LHCN-M2 (cell line): ENCODE data around the gene EIF6. TPM values are rescaled to one million over a fixed set of nuclear protein-coding genes. Genes with fewer than 3 reads are reported as not detected.

Source experiments
- DNase-seq: peaks from one replicate; pipeline ENCODE4 v3.0.0-alpha.2; 2012; ENCODE audit warnings: low read depth
- total RNA-seq: library from RNA; depleted of rRNA; stranded (reverse); fragments of >200 nt; gene quantifications from 2 replicates; pipeline ENCODE4 v1.2.3, GENCODE V29; 2014

Gene EIF6
- total RNA-seq, 1 experiment from 2014 or later: 265 TPM

DNA sequence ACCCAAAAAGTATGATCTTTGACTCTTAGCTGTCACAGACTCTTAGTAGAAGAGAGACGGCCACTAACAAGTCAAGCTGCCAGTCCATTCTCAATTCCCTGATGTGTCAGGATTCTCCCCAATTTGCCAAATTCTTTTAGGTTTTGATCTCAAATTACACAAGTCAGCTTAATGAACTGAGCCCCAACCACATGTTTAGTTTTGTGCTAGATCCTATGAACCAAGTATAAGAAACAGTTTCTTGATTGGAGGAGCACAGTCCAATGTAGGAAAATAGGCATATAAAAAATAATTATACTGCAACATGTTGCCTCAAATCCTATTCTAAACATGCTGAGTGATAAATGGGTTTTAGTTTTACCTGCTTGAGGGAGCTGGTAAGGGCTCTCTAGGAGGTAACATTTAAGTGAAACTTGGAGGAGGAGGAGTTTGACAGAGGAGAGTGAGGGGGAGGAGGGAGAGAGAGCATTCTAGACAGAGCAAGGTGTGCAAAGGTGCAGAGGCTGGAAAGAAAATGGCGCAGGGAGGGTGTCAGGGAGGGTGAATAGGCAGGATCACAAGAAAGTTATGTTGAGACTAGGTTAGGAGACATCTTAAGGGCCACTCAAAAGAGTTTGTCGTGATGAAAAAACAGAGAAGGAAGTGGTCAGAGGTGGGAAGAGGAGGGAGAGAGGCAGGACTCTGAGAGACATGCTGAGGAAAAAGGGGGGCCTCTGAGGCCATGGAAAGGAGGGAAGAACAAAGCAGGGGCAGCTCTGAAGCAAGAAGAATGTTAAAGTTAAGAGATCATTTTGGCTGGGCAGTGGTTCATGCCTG is 30.5 kb upstream of the EIF6 start:
- peak; percentile 64 for DNase-seq

DNA sequence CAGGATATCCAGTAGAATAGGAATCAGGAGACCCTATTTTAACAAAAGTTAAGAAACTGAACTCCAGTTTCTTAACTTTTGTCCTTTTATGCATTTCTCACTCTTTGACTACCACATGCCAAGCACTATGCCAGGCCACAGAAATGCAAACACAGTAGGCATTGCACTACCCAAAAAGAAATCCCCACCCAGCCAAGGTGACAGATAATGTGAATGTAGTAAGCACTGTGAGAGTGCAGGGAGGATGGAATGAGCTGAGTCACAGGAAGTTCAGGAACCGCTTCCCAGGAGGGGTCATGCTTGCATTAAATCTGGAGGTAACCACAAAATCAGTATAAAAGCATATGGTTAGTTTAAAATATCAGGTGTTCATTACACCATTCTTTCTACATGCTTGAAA is 27.7 kb upstream of the EIF6 start:
- peak; percentile 97 for DNase-seq

DNA sequence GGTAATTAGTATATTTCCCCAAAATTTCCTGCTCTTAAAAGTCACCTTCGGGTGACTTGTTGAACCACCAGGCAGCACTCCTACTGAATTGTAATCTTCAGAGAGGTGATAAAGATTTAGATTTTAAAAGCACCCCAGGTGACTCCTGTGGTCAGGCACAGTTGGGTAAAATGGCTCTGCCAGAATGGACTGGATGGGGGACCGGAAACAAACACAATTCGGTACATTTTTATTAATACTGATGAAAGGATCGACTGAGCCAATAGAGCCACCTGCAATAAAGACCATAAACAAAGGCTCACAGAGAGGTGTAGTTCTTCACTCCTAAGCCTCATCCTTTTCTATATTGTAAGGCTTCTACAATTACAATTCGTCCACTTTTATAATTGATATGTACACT is 27.2 kb upstream of the EIF6 start:
- DNase-seq: no peak

DNA sequence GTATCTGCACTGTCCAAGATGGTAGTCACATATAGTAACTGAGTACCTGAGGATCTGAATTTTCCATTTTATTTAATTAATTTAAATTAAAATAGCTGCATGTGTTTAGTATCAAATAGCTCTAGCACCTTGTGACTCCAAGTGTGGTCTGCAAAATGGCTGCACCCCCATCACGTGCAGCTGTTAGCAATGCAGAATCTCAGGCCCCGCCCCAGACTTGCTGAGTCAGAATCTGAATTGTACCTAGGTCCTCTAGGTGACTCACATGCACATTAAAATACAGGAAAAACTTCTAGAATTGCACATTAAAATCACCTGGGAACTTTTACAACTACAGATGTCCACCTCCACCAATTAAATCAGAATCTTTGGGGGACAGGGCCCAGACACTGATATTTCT is 26.8 kb upstream of the EIF6 start:
- peak; percentile 92 for DNase-seq

DNA sequence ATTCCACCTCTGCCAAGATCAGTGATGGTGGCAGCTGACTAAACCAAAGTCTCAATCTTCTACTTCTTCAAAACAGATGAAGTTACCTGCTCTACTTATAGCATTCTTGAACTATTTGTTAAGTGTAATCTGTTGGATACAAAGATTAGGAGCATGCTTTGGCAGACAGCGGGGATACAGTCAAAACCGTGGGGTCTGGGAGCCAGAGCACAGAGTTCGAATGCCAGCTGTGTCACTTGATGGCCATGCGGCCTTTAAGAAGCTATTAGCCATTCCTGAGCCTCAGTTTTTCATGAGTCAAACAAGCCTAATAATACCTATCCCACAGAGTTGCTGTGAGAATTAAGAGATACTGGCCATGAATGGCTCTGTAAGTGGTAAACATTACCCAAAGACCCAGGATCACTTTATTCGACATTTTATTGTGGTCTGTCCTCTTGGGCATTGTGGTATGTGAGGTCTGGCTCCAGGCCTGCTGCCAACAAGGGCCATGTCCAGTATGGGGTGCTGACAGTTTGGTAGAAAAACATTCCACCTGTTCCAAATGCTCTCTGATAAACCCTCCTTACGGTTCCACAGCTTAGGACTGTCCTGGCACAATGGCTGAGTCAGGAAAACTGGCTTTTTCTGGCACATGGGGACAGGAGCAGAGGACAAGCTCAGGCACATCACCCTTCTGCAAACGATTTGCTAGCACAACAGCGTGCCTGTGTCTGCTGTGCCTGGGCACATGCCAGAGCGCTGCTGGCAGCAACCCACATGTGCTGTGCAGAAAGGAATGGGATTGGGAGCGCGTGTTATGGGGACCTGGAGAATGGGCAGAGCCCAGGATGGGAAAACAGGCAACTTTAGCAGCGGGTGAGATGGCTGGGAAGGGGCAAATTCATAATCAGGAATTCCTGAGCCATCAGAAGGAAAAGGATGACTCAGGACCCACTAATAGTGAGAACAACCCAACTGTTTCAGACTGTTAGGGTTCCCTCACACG is 23.4 kb upstream of the EIF6 start:
- peak; percentile 99 for DNase-seq

DNA sequence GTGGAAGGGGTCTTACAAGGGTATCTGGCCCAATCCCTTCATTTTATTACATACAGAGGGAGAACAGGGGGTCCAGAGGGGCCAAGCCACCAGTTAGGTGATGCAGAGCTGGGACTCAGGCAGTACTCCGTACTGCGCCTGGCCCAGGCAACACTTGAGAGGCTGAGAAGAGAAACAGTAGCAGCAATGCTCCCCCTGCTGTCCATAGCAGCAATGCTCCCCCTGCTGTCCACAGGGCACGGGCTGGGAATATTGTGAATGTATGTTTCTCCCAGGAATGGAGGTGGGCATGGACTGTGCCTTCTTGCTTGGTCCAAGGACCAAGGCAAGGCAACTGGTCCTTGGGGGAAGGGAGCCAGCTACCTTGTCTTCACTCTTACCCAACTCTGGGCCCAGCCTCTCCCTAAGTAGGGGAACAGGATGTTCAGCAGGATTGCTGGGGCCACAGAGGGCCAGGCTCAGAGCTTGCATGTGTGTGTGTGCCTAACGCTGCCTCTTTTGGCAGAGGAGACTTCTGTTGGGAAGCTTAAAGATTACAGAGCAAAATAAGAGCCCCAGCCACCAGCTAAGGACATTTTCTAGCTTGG is 22.5 kb upstream of the EIF6 start:
- DNase-seq: peak; percentile 97

DNA sequence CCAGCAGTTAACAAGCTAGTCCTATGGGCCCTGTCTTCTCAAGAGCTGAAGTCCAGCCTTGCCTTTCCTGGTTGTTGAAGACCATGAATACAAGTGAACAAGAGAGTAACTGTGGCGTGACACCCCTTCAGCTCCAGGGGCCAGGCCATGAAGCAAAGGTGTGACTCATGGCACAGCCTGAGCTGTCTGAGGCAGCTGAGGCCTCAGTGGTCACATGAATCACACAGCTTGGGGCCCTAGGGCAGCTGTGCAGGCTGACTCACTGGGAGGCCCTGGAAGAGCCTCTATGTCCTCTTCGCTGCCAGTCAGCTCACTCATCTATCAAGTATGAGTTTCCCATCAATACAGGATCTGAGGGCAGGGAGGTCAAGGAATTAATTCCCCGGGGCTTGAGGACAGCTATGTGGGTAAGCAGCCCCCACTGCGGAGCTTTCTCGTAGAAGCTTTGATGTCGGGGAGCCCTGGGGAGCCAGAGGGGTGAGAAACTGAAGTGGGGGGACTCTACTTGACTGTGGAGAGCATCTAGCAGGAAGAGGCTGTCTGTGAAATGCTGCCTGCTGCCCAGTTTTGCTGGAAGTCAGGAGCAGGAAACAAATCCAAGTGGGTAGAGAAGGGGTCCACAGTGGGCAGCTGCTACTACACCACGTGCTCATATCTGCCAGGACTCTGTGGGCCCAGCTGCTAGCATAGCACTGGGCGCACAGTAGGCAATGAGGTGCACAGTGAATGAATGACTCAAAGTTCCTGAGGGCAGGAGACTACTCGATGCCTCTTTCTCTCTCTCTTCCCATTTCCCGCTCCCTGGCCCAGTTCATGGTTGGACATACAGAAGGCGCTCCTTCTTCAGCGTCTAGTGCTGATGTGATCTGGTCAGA is 21.3 kb upstream of the EIF6 start:
- peak; percentile 100 for DNase-seq

DNA sequence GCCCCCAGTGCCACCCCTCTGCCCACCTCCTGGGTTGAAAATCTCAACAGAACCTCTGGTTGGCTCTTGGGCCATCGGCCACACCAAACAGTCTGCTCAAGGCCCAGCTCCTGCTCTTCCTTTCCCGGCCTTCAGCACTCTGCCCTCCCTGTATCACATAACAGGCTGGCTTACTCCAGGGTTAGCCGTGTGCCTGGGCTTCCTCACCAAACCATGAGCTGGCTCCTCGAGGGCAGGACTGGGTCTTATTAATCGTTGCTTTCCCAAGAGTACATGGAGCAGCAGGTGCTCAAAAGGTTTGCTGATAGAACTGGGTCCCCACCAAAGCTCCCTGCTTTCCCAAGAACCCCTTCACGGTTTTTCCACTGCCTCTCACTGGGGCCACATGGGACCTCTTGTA is 20.4 kb upstream of the EIF6 start:
- peak; percentile 58 for DNase-seq

DNA sequence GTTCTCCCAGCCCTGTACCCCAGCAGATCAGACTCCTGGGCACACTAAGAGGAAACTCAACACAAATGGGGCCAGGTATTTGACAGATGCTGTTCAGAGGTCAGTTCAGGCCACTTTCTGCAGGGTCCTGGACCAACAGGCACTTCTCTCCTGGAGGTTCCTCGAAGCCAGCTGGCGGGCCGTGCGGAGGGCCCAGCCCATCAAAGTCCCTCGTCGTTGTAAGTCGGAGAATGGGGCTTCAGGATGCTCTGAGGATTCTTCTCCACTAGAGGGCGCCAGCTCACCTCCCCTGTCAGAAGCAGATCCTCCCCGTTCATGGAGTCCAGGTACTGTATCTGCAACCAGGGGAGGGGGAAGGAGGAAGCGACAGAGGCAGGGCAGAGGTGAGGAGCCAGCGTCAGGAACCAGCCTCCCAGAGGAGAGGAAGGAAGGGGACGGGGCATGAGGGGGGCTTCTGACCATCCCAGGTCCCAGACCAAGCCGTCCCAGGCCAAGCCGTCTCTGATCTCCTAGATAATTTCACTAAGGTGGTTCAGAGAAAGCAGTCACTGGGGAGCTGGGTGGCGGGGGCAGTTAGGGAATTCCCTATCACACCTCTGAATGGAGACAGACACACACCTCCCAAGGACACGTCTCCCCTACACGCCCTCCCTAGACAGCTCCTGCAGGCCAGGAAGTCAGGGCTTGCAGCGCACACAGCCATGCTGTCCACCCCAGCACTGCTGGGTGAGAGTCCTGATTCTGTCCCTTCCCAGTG is 19.3 kb upstream of the EIF6 start:
- peak; percentile 95 for DNase-seq

DNA sequence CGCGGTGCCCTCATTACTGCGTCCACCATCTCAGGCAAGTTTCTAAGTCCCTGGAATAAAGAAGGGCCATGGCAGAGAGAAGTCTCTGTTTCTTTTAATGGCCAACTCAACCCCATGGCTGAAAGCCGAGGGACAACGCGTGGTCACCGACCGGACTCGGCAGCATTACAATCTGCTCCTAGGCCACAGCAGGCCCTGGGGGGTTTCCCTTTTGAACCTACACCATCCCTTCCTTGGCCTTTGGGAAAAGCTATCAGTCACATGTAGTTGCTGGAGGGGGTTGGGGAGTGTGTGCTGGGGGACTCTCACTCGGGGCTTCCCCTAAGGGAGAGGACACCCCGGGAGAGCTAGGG is 18.8 kb upstream of the EIF6 start:
- no peak for DNase-seq

DNA sequence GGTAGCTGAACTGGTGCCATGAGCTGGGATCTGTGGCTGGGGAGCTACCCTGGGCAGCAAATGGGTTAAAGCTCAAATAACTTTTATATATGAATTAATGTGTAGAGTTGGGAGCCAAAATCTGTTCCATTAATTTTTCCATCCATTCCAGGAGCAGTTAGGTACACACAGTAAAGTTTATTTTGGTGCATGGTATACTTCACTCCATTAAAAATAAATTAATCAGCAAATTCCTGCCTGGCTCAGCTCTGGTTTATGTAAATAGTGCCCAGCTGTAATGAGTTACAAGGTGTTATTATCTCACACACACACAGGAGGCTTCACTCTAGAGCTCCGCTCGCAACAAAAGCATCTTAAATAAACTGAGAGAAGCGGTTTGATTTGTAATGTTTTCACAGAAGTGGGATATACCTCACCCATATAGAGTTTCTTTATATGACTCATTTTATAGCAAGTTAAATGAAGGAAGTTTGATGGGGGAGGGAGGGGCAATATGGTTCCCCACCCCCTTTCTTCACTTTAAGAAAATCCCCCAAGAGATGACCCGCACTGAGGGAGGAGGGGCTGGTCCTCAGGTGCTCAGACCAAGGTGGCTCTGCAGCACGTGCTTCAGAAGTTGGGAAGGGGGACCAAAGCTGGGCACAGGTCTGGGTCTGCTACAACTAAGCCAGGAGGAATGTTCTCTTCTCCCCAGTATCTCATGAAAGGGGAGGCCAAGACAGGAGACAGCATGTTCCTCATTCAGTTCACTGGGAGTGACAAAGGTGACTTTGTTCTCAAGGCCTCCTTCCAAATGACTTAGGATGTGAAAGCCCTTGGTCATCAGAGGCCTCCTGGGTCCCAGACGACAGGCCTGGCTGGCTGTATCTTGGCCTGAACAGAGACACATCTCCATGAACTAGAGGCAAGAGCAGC is 18.1 kb upstream of the EIF6 start:
- DNase-seq: peak; percentile 88

DNA sequence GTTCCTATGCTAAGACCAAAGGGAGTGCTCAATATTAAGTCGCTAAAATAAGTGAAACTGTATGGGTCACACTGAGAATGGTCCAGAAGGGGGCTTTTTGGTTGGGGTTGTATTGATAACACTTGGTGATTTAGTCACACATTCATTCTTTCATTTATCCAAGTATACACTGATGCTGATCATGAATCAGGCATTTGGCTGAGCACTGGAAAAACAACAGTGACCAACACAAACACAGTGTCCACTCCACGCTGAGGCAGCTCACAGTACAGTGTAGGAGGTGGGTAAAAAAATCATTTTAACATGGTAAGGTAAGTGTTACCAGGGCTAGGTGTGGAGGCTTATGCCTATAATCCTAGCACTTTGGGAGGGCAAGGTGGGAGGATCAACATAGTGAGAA is 16.9 kb upstream of the EIF6 start:
- DNase-seq: peak; percentile 26

DNA sequence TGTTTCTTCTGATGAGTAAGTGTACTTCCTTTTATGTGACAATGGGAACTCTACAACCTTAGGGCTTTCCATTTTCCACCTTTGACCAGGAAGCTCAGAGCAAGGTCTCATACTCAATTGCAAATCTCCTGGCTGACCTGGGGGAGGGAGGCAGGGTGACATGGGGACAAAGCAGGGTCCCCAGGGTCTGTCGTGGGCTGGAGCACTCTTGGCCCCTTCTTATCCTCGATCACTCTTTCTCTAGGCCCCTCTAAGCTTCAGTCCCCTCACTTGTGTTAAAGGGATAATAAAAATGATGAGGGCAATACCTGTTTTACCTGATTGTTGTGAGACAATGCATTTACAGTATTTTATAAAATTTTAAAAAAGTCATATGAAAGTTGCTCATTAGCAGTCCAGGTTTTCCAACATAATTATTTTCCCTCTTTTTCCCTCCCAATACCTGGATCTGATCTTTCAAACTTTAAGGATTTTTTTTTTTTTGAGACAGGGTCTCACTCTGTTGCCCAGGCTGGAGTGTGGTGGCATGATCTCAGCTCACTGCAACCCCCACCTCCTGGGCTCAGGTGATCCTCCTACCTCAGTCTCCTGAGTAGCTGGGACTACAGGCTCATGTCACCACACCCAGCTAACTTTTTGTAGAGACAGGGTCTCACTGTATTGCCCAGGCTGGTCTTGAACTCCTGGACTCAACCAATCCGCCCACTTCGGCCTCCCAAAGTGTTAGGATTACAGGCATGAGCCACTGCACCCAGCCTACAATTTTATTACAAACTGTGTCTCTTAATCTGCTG is 16.1 kb upstream of the EIF6 start:
- no peak for DNase-seq

DNA sequence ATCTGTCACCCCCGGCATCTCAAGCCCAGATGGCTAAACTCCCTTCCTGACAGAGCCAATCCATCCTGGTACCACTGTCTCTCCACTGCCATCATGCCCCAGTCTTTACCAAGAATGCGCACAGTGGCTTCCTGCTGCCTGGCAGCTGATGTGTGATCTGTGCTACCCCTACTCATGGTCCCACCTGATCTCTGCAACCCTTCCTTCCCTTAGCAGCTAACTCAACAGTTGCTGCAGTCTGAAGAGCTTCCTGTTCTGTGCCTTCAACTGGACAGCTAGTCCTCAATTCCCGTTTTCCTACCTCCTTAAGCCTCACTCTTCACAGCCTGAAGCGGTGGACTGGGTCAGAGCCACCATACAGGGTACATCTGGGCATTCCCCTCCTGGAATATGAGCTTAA is 15.2 kb upstream of the EIF6 start:
- DNase-seq: no peak

DNA sequence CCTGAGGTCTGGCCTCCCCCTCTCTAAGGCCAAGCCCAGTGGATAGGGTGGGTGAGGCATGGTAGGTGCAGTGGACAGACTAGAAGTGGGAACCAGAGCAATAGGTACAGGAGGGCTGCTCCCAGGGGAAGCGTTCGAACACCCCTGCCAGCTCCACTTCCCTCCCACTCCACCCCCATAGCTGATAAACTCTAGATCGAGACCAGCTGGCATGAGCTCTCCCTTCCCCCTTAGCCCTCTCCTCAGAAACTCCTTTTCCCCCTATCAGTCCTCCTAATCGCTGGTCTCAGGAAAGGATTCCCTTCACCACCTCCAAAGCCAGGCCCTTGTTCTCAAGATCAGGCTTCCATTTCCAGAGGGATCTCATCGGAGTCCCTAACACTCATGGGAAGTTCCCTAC is 13.7 kb upstream of the EIF6 start:
- no peak for DNase-seq

DNA sequence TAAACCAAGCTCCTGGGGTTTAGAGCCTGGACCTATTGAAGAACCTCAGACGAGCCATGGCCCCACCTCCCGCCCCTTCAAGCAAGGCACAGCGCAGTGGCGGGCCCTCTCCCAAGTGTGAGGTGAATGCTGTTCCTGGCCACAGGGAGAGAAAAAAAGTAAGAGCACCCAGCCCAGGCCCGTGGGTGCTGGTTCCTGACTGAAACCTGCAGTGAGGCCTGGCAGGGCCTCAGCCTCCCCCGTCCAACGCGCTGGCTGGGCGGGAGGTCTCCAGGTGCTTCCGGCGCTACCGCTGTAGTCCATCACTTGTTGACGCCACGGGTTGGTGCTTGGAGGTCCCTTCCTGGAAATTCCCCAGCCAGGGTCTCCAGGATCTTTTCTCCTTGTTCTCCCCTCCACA is 13.2 kb upstream of the EIF6 start:
- DNase-seq: no peak

DNA sequence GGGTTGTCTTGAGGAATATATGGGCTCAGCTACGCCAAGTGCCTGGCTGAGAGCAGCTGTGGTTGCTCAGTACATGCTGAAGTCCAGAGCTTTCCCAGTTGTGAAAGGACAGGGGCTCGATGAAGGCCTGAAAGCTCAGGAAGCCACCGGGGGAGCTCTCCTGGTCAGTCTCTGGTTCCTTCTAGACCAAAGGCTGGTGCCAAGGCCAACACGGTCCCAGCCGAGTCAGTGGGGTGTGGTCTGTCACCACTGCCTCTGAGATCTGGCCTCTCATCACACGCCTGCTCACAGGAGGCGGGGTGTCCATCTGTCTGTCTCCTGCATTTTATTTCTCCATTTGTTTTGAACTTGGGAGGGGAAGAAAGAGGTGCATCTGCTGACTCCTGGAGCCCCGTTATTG is 12.6 kb upstream of the EIF6 start:
- DNase-seq: peak; percentile 57

DNA sequence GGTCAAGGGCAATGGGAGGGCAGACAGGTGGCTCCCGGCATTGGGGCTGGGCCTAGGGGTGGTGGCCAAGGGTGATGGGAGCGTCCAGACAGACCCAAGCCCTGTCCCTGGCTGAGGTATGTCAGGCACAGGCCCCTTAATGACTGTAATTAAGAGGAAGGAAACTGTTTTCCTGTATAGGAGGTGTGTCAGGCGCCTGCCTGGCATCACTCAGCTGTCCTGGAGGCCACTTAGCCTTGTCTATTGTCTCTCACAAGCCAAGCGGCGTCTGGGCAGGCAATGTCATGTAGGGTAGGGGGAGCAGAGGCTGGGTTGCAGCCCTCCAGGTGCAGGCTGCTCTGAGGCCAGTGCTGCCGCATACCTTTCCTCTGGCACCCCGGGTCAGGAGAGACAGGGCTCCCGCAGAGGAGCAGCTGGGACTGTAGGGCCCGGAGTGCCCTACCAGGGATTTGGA is 11.6 kb upstream of the EIF6 start:
- no peak for DNase-seq

DNA sequence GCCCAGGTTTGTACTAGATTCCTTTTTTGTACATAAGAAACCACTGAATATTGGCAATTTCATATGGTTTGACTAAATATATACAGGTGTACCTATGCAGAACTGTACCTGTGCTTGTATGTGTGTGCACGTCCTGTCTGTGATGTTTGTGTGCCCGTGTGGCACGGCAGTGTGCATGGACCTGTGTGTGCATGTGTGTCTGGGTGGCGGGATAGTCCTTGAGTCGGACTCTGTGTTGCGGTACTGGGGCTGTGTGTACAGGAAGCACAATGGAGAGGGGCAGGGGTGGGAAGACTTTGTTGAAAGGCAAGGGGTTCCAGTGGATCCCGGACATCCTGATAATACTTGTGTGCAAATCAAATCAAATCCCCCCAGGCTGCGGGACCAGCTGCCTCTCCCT is 11.1 kb upstream of the EIF6 start:
- DNase-seq: no peak
